ENCODE data around the gene NPTN.
"Not testable (repeated sequence)": the region's sequence is repeated elsewhere in the genome, so short reads cannot be mapped to it uniquely, and the experiment has no call there.

GRCh38 chr15:73639464-73639863 is 6.3 kb upstream of the NPTN start:
- TF ChIP-seq POLR2A, POLR2AphosphoS5 (IDR thresholded peaks at IDR 0.05): not testable (repeated sequence)
- TF ChIP-seq, protein P1, sequence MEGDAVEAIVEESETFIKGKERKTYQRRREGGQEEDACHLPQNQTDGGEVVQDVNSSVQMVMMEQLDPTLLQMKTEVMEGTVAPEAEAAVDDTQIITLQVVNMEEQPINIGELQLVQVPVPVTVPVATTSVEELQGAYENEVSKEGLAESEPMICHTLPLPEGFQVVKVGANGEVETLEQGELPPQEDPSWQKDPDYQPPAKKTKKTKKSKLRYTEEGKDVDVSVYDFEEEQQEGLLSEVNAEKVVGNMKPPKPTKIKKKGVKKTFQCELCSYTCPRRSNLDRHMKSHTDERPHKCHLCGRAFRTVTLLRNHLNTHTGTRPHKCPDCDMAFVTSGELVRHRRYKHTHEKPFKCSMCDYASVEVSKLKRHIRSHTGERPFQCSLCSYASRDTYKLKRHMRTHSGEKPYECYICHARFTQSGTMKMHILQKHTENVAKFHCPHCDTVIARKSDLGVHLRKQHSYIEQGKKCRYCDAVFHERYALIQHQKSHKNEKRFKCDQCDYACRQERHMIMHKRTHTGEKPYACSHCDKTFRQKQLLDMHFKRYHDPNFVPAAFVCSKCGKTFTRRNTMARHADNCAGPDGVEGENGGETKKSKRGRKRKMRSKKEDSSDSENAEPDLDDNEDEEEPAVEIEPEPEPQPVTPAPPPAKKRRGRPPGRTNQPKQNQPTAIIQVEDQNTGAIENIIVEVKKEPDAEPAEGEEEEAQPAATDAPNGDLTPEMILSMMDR (IDR thresholded peaks at IDR 0.05), result not testable (repeated sequence)

All from breast epithelium (tissue), 3 donors.